Activated CD4-positive, alpha-beta T cell treated with anti-CD3 and anti-CD28 coated beads, Interleukin-2, amount 50 U/mL, for 48 hours (primary cell): ENCODE results near the gene ADD2.
"Not testable (repeated sequence)": the region's sequence is repeated elsewhere in the genome, so short reads cannot be mapped to it uniquely, and the experiment has no call there.

ENCODE experiments used
- DNase-seq, 2 experiments: peaks; one replicate each; pipeline ENCODE4 v3.0.0-alpha.2; 2020

The ADD2 gene

GRCh38 chr2:70750320-70750719 is 17.7 kb downstream of the ADD2 start:
- no peak for DNase-seq

GRCh38 chr2:70748002-70748784 is 19.8 kb downstream of the ADD2 start:
- DNase-seq: no peak

- no peak for DNase-seq
Measured at GRCh38 chr2:70747284-70747683, 20.7 kb downstream of the ADD2 start.

- DNase-seq: no peak
Measured at GRCh38 chr2:70746094-70746974, 21.7 kb downstream of the ADD2 start.

GRCh38 chr2:70745276-70745825 is 22.6 kb downstream of the ADD2 start:
- no peak for DNase-seq

- DNase-seq: no peak
Measured at GRCh38 chr2:70744397-70744796, 23.6 kb downstream of the ADD2 start.

- no peak for DNase-seq
Measured at GRCh38 chr2:70743677-70744076, 24.3 kb downstream of the ADD2 start.

- no peak for DNase-seq
Measured at GRCh38 chr2:70743068-70743467, 24.9 kb downstream of the ADD2 start.

GRCh38 chr2:70739492-70739891 is 28.5 kb downstream of the ADD2 start:
- DNase-seq: not testable (repeated sequence)

GRCh38 chr2:70738159-70738558 is 29.8 kb downstream of the ADD2 start:
- DNase-seq: no peak

GRCh38 chr2:70735071-70735470 is 32.9 kb downstream of the ADD2 start:
- no peak for DNase-seq

- DNase-seq: no peak
Measured at GRCh38 chr2:70733646-70734180, 34.3 kb downstream of the ADD2 start.

- DNase-seq: no peak
Measured at GRCh38 chr2:70732766-70733645, 35.0 kb downstream of the ADD2 start.

GRCh38 chr2:70730730-70731129 is 37.3 kb downstream of the ADD2 start:
- DNase-seq: no peak

GRCh38 chr2:70729647-70730046 is 38.4 kb downstream of the ADD2 start:
- DNase-seq: no peak

- DNase-seq: no peak
Measured at GRCh38 chr2:70728128-70728527, 39.9 kb downstream of the ADD2 start.

- no peak for DNase-seq
Measured at GRCh38 chr2:70726947-70727725, 40.9 kb downstream of the ADD2 start.

GRCh38 chr2:70725505-70725904 is 42.5 kb downstream of the ADD2 start:
- no peak for DNase-seq

GRCh38 chr2:70724366-70724765 is 43.6 kb downstream of the ADD2 start:
- DNase-seq: no peak

- DNase-seq: no peak
Measured at GRCh38 chr2:70723286-70723885, 44.6 kb downstream of the ADD2 start.

GRCh38 chr2:70720124-70720523 is 47.9 kb downstream of the ADD2 start:
- no peak for DNase-seq
